HepG2 (cell line): ENCODE measurements around the gene PEAR1. TPM values are rescaled to one million over a fixed set of nuclear protein-coding genes. Genes with fewer than 3 reads are reported as not detected.

ENCODE experiments used
- ATAC-seq: fragments of 200-7000 bp; cut with Tn5 transposase; 3 replicates; pipeline ENCODE4 v1.9.1; 2020; ENCODE audit warnings: mild to moderate bottlenecking, moderate library complexity
- BruUV-seq: library from RNA; stranded (reverse); fragments of 400-500 nt; replicated peaks from 2 replicates; lab custom pipeline; 2021; lab: Mats Ljungman, UMichigan
- CTCF ChIA-PET: fragments of 300-600 bp; formaldehyde crosslinking; extraction: SDS; loops from one replicate; lab custom pipeline; 2021; ENCODE audit warnings: low total read pairs, inconsistent platforms, low intra/inter-chr PET ratio; lab: Yijun Ruan, JAX
- POLR2A ChIA-PET: fragments of 350-600 bp; sonication (Branson Sonifier 250); formaldehyde crosslinking; loops from one replicate; lab custom pipeline; 2020; ENCODE audit warnings: antibody characterized with exemption, inconsistent platforms; lab: Yijun Ruan, JAX
- DNase-seq: peaks from one replicate; pipeline ENCODE4 v3.0.0-alpha.2; 2015; ENCODE audit warnings: low spot score
- FAIRE-seq: peaks from 3 replicates; lab custom pipeline; 2011; peaks lifted over from hg19 to GRCh38; lab: Jason Lieb, UNC
- H2AFZ ChIP-seq: one replicate; pipeline ENCODE4 v1.6.1; 2011; ENCODE audit warnings: low read length, inconsistent platforms
- H3K27ac ChIP-seq: fragments of 300-600 bp; 3 replicates; pipeline ENCODE4 v1.8.0; 2011; ENCODE audit warnings: mixed run types, mild to moderate bottlenecking, mixed read lengths, low read length, inconsistent platforms; ENCODE audit not compliant: insufficient read depth; ENCODE audit errors: extremely low read length
- H3K27me3 ChIP-seq, 2 experiments: fragments of 200-600 bp in 1 of 2; 2 replicates in 1 of 2; 3 replicates in 1 of 2; pipeline versions ENCODE4 v1.6.0 to v1.8.0; 2011; ENCODE audit warnings: low read length in 2 of 2, mild to moderate bottlenecking in 2 of 2, moderate library complexity in 2 of 2, inconsistent platforms in 1 of 2; ENCODE audit not compliant: insufficient read depth in 2 of 2, control insufficient read depth in 1 of 2
- H3K36me3 ChIP-seq, 2 experiments: fragments of 200-600 bp in 1 of 2; replicated peaks in 1 of 2; 2 replicates in 1 of 2; 3 replicates in 1 of 2; pipeline versions ENCODE4 v1.5.1 to v1.8.0; 2011; ENCODE audit warnings: low read length in 2 of 2, inconsistent platforms in 1 of 2; ENCODE audit not compliant: insufficient read depth in 2 of 2, control insufficient read depth in 1 of 2
- H3K4me1 ChIP-seq: 2 replicates; pipeline ENCODE4 v1.5.1; 2012; ENCODE audit warnings: low read length, inconsistent platforms; ENCODE audit not compliant: insufficient read depth
- H3K4me2 ChIP-seq: 2 replicates; pipeline ENCODE4 v1.6.0; 2011; ENCODE audit warnings: low read depth, low read length, inconsistent platforms
- H3K4me3 ChIP-seq, 3 experiments: fragments of 200-600 bp in 1 of 3; sonication (generic), shearing (Covaris generic) in 1 of 3; replicated peaks in 1 of 3; 2 replicates each; pipeline ENCODE4 v1.5.1; 2011 to 2016; ENCODE audit warnings: low read length in 3 of 3, inconsistent platforms in 2 of 3, low read depth in 2 of 3, mild to moderate bottlenecking in 2 of 3, control low read depth in 1 of 3, mixed read lengths in 1 of 3; ENCODE audit not compliant: insufficient read depth in 1 of 3
- H3K79me2 ChIP-seq: one replicate; pipeline ENCODE4 v1.6.1; 2011; ENCODE audit warnings: low read length, inconsistent platforms; ENCODE audit not compliant: insufficient read depth
- H3K9ac ChIP-seq: 2 replicates; pipeline ENCODE4 v1.6.0; 2011; ENCODE audit warnings: mild to moderate bottlenecking, low read depth, low read length, inconsistent platforms; ENCODE audit not compliant: insufficient read depth
- H3K9me3 ChIP-seq: 2 replicates; pipeline ENCODE4 v1.5.1; 2012; ENCODE audit warnings: mild to moderate bottlenecking, low read length
- H4K20me1 ChIP-seq: 2 replicates; pipeline ENCODE4 v1.6.0; 2011; ENCODE audit warnings: inconsistent platforms, mild to moderate bottlenecking, low read length, moderate library complexity; ENCODE audit not compliant: insufficient read depth
- AHR ChIP-seq: IDR thresholded peaks from 2 replicates; pipeline ENCODE4 v1.6.1; 2018; ENCODE audit warnings: missing genetic modification reagents, missing compliant biosample characterization
- ARHGAP35 ChIP-seq: sonication (generic); formaldehyde crosslinking; IDR thresholded peaks from 2 replicates; pipeline ENCODE4 v1.9.0; 2022; ENCODE audit warnings: mild to moderate bottlenecking, inconsistent platforms, moderate library complexity, missing genetic modification reagents, borderline replicate concordance
- BHLHE40 ChIP-seq: IDR thresholded peaks from 2 replicates; pipeline ENCODE4 v1.6.1; 2011; ENCODE audit warnings: low read length, improper control_type of control experiment
- EZH2 ChIP-seq: conservative IDR thresholded peaks from 2 replicates; pipeline ENCODE4 v1.6.1; 2012; ENCODE audit warnings: mild to moderate bottlenecking, low read depth, low read length, moderate library complexity
- HMGA1 ChIP-seq: sonication (generic); formaldehyde crosslinking; conservative IDR thresholded peaks from 2 replicates; pipeline ENCODE4 v1.4.0; 2020; ENCODE audit warnings: missing genetic modification reagents
- MIER2 ChIP-seq: IDR thresholded peaks from 2 replicates; pipeline ENCODE4 v1.6.1; 2016; ENCODE audit warnings: missing biosample characterization, missing genetic modification reagents
- MLLT10 ChIP-seq: sonication (generic); formaldehyde crosslinking; IDR thresholded peaks from 2 replicates; pipeline ENCODE4 v1.4.0; 2020; ENCODE audit warnings: missing genetic modification reagents
- NFE2L1 ChIP-seq: sonication (generic); formaldehyde crosslinking; IDR thresholded peaks from 2 replicates; pipeline ENCODE4 v1.4.0; 2020; ENCODE audit warnings: missing genetic modification reagents, mild to moderate bottlenecking, borderline replicate concordance
- NR2C2 ChIP-seq: sonication (generic); formaldehyde crosslinking; IDR thresholded peaks from 2 replicates; pipeline ENCODE4 v1.4.0; 2020; ENCODE audit warnings: missing genetic modification reagents, mild to moderate bottlenecking, moderate library complexity, borderline replicate concordance
- NR2F1 ChIP-seq, 2 experiments: fragments of 450-650 bp in 1 of 2; formaldehyde crosslinking in 1 of 2; IDR thresholded peaks; 2 replicates each; pipeline versions ENCODE4 v1.5.0 to v1.6.1; 2016 to 2020; ENCODE audit warnings: mild to moderate bottlenecking in 1 of 2, missing compliant biosample characterization in 1 of 2, missing genetic modification reagents in 1 of 2, moderate library complexity in 1 of 2
- RFX3 ChIP-seq: IDR thresholded peaks from 2 replicates; pipeline ENCODE4 v1.6.1; 2016; ENCODE audit warnings: missing biosample characterization, missing genetic modification reagents
- SALL1 ChIP-seq: sonication (generic); formaldehyde crosslinking; IDR thresholded peaks from 2 replicates; pipeline ENCODE4 v1.8.0; 2022; ENCODE audit warnings: mild to moderate bottlenecking, missing genetic modification reagents
- SRSF1 ChIP-seq: fragments of 200-400 bp; formaldehyde crosslinking; optimal IDR thresholded peaks from 2 replicates; pipeline ENCODE3; 2017; ENCODE audit warnings: mild to moderate bottlenecking, low read depth, low read length, moderate library complexity
- YEATS2 ChIP-seq: sonication (generic); formaldehyde crosslinking; IDR thresholded peaks from 2 replicates; pipeline ENCODE4 v1.4.0; 2020; ENCODE audit warnings: missing genetic modification reagents, borderline replicate concordance
- ZBTB1 ChIP-seq: sonication (generic); formaldehyde crosslinking; IDR thresholded peaks from 2 replicates; pipeline ENCODE4 v1.4.0; 2020; ENCODE audit warnings: missing genetic modification reagents, borderline replicate concordance
- ZBTB43 ChIP-seq: sonication (generic); formaldehyde crosslinking; conservative IDR thresholded peaks from 2 replicates; pipeline ENCODE4 v1.4.0; 2020; ENCODE audit warnings: missing genetic modification reagents
- ZIK1 ChIP-seq: sonication (generic); formaldehyde crosslinking; IDR thresholded peaks from 2 replicates; pipeline ENCODE4 v1.5.0; 2020; ENCODE audit warnings: mild to moderate bottlenecking, low read depth, missing genetic modification reagents, borderline replicate concordance
- ZNF746 ChIP-seq: sonication (generic); formaldehyde crosslinking; IDR thresholded peaks from 2 replicates; pipeline ENCODE4 v1.8.0; 2022; ENCODE audit warnings: mild to moderate bottlenecking, missing genetic modification reagents
- WGBS: methylation state at CpG from one replicate; pipeline ENCODE4 v1.1.6; 2017; ENCODE audit warnings: low lambda C conversion rate; 5-methylcytosine and 5-hydroxymethylcytosine counted together
- in situ Hi-C: cut with HindIII; loops from 2 replicates; pipeline ENCODE4 v1.10.0; 2017; ENCODE audit warnings: low pct_unique_long_range_greater_than_20kb; ENCODE audit not compliant: extremely low pct_ligation_motif_present
- intact Hi-C: fragments of 100-400 bp; cut with micrococcal nuclease; formaldehyde crosslinking; loops from one replicate; pipeline ENCODE4 v1.10.0; 2022; ENCODE audit not compliant: unreplicated experiment
- polyA plus RNA-seq, 8 experiments: library from polyadenylated mRNA; depleted of rRNA in 3 of 8; stranded (reverse) in 7 of 8; unstranded in 1 of 8; fragments of >200 nt; fragmentation: Illumina TruSeq in 4 of 8; extraction: Trizol in 4 of 8; gene quantifications; 2 replicates each; pipeline versions ENCODE4 v1.2.1 to v1.2.3, GENCODE V29; 2011 to 2016; ENCODE audit warnings: low read depth in 4 of 8, missing spikeins in 1 of 8, mixed read lengths in 1 of 8; ENCODE audit not compliant: insufficient read depth in 1 of 8
- total RNA-seq, 5 experiments: library from RNA; depleted of rRNA; stranded (reverse); fragments of >200 nt; fragmentation: Illumina TruSeq; extraction: Trizol; gene quantifications; 2 replicates each; pipeline ENCODE4 v1.2.3, GENCODE V29; 2016; ENCODE audit warnings: low read depth in 1 of 5
- TF ChIP-seq, protein P1 (sequence below): sonication (generic); formaldehyde crosslinking; IDR thresholded peaks from 2 replicates; pipeline ENCODE4 v1.4.0; 2020; ENCODE audit warnings: mild to moderate bottlenecking, missing genetic modification reagents
- TF ChIP-seq, protein P2 (sequence below): sonication (generic); formaldehyde crosslinking; IDR thresholded peaks from 2 replicates; pipeline ENCODE4 v1.8.1; 2023; ENCODE audit warnings: mild to moderate bottlenecking, missing genetic modification reagents

The PEAR1 gene
- total and polyA plus RNA-seq, 2 of the 13 experiments (the other 11 are each of a cell fraction or from before 2014, with no cell fraction given), result 0.27 to 0.41 TPM

DNA sequence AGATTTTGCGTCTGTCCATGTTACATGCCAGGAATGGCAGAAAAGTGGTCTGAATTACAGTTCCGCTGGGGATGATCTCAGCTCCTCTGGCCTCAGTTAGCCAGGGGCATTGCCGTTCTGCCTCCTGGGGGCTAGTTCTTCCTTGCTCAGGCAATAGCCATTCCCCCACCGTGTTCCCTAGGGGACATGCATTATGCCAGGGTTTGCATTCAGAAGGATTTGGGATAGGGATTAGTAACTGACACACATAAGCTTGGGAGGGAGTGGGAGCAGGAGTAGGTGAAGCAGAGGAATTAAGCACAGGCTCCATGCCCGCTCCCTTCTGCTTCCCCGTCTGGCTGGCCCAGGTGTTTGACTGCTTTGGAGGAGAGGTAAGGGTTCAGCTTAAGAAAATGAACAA lies 39.6 kb downstream of the PEAR1 start:
- no peaks in the 10 kb centered on the region for H4K20me1 ChIP-seq
- no peak overlapping the region for H3K9ac ChIP-seq
- H3K4me3 ChIP-seq, result no peak overlapping the region
- H3K4me1 ChIP-seq, result peaks cover 13% of the 10 kb centered on the region
- FAIRE-seq, result no peak
- TF ChIP-seq AHR (CRISPR knock-in tag), result no peak
- TF ChIP-seq NR2F1 (CRISPR knock-in tag; IDR thresholded peaks at IDR 0.05), result no peak
- no peak for TF ChIP-seq ZNF746
- TF ChIP-seq BHLHE40, result no peak
- no peak for TF ChIP-seq ZBTB1 (CRISPR knock-in tag)
- no peak for TF ChIP-seq EZH2
- no peak for TF ChIP-seq MLLT10
- TF ChIP-seq RFX3 (CRISPR knock-in tag), result no peak
- no peak for TF ChIP-seq NR2C2
- no peak for TF ChIP-seq ARHGAP35 (CRISPR knock-in tag)
- no peak for TF ChIP-seq HMGA1 (CRISPR knock-in tag)
- no peak for TF ChIP-seq SRSF1
- TF ChIP-seq MIER2, result no peak
- TF ChIP-seq, protein P1, sequence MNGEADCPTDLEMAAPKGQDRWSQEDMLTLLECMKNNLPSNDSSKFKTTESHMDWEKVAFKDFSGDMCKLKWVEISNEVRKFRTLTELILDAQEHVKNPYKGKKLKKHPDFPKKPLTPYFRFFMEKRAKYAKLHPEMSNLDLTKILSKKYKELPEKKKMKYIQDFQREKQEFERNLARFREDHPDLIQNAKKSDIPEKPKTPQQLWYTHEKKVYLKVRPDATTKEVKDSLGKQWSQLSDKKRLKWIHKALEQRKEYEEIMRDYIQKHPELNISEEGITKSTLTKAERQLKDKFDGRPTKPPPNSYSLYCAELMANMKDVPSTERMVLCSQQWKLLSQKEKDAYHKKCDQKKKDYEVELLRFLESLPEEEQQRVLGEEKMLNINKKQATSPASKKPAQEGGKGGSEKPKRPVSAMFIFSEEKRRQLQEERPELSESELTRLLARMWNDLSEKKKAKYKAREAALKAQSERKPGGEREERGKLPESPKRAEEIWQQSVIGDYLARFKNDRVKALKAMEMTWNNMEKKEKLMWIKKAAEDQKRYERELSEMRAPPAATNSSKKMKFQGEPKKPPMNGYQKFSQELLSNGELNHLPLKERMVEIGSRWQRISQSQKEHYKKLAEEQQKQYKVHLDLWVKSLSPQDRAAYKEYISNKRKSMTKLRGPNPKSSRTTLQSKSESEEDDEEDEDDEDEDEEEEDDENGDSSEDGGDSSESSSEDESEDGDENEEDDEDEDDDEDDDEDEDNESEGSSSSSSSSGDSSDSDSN (CRISPR knock-in tag), result no peak
- TF ChIP-seq YEATS2 (CRISPR knock-in tag), result no peak
- TF ChIP-seq ZBTB43 (CRISPR knock-in tag), result no peak
- TF ChIP-seq SALL1 (CRISPR knock-in tag), result no peak
- TF ChIP-seq NFE2L1 (CRISPR knock-in tag), result no peak
- TF ChIP-seq, protein P2, sequence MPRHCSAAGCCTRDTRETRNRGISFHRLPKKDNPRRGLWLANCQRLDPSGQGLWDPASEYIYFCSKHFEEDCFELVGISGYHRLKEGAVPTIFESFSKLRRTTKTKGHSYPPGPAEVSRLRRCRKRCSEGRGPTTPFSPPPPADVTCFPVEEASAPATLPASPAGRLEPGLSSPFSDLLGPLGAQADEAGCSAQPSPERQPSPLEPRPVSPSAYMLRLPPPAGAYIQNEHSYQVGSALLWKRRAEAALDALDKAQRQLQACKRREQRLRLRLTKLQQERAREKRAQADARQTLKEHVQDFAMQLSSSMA, result no peak
- no peak for TF ChIP-seq ZIK1 (CRISPR knock-in tag)
- no peak for ATAC-seq
- WGBS, result 88% methylated on average over 6 of the region's 6 CpGs
- H3K9me3 ChIP-seq, result no peaks in the 10 kb centered on the region
- no peaks in the 10 kb centered on the region for H3K79me2 ChIP-seq
- POLR2A ChIA-PET, result no interaction called here
- no peak overlapping the region for H2AFZ ChIP-seq
- in situ Hi-C loops, result no loop called here
- H3K27ac ChIP-seq, result no peak overlapping the region
- CTCF ChIA-PET, result no interaction called here
- no peak overlapping the region for H3K4me2 ChIP-seq
- TSS peak; percentile 25 for BruUV-seq
- intact Hi-C loops, result no loop called here
- 0 out of 5 replicates have a peak, but pooled peaks cover 0 to 4% of the 10 kb centered on the region in 2 experiments for H3K36me3 ChIP-seq
- DNase-seq, result no peak
- H3K27me3 ChIP-seq, result peaks cover 0 to 24% of the 10 kb centered on the region in 2 experiments; a peak in 4 of 5 replicates
